Embryonic facial prominence (tissue), 1 donor: Measurements from ENCODE around the gene GCM1.

ENCODE experiments used
- DNase-seq: peaks from one replicate; pipeline ENCODE4 v3.0.0-alpha.2; 2016; ENCODE audit errors: extremely low spot score

Gene GCM1

GRCh38 chr6:53107091-53107490 lies 41.5 kb downstream of the GCM1 start:
- no peak for DNase-seq

GRCh38 chr6:53104916-53105315 lies 43.7 kb downstream of the GCM1 start:
- DNase-seq = no peak

DNA sequence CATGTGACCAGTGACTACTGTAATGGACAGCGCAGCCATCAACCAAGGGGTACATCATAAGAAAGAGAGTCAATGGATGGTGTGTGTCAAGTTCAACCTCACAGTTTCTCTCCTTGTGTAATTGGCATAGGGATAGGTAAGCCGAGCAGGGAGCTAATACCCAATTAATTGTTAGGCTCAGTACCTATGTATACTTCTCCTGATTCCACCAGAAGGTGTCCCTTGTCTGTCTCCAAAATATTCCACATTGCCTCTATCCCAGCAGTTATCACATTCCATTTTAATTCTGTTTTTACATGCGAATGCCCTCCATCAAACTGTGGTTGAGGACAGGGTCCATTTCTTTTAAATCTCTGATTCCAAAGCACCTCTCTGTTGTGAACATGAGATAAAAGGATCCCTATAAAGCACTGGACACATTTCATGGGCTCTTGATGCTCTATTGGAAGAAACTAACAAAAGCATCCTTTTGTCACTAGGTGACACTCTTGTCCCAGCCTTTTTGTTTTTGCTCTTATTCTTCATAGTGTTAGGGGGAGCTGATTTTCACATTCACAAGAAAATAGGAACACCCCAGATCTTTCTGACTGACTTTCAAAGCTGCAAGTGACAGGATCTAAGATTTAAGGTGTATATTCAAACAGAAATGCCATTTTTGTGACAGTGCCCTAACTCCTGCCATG lies 44.5 kb downstream of the GCM1 start:
- no peak for DNase-seq

DNA sequence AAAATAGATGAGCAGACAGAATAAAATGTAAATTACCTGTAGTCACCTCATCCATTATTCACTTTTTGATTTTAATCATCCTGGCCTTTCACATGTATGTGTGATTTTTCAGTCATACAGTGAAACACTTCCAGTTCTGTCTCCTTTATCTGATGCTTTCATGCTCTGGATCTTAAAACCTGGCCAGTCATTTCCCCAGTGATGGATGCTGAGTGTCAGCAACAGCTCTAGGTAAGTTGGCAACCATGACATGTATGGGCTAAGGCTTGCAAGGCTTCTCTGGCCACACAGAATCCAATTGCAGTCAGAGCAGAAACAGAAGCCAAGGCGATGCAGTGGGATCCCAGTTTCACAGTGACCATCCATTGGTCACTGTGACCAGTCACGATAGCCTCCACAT lies 47.6 kb downstream of the GCM1 start:
- no peak for DNase-seq

DNA sequence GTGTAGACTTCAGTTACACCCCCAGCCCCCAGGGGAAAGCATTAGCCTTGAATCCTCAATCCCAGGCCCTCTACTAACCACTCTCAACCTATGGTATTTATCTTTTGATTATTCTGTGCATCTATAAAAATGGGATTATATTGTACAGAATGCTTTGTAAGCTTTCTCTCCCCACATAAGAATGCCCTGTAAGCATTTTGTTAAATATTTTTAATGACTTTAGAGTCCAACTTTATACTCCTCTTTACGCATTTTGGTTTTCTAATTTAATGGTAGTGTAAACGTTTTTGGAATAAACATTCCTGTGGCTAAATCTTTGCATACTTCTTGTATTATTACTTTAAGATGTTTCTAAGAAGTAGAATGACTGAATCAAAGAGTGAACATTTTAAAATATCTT lies 48.1 kb downstream of the GCM1 start:
- no peak for DNase-seq

- DNase-seq = no peak
These were observed 52.9 kb downstream of the GCM1 start for GRCh38 chr6:53095716-53096115.

DNA sequence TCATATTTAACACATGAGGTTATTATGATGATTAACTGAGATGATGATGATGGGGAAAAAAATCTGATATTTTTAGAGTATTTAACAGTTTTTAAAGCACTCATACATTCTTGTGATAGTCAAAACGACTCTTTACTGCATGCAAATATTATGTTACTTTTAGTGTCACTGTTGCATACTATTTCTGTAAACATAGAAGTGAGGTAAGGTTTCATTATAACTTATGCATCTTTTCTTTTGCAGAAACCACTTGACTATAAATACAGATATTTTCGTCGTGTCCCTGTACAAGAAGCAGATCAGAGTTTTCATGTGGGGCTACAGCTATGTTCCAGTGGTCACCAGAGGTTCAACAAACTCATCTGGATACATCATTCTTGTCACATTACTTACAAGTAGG lies 53.4 kb downstream of the GCM1 start:
- no peak for DNase-seq

- no peak for DNase-seq
These were observed 58.1 kb downstream of the GCM1 start for GRCh38 chr6:53090576-53090975.

- no peak for DNase-seq
These were observed 58.7 kb downstream of the GCM1 start for GRCh38 chr6:53089948-53090347.

- no peak for DNase-seq
These were observed 62.3 kb downstream of the GCM1 start for GRCh38 chr6:53086302-53086701.

- no peak for DNase-seq
These were observed 67.8 kb downstream of the GCM1 start for GRCh38 chr6:53080813-53081212.
